A549 (cell line): ENCODE data around the gene IGSF10. TPM values are rescaled to one million over a fixed set of nuclear protein-coding genes. Genes with fewer than 3 reads are reported as not detected.
"Not testable (repeated sequence)": the region's sequence is repeated elsewhere in the genome, so short reads cannot be mapped to it uniquely, and the experiment has no call there.

Experiments
- ATAC-seq, 2 experiments: fragments of 200-7000 bp in 1 of 2; fragments of >200 bp in 1 of 2; cut with Nextera tagmentation in 1 of 2; cut with Tn5 transposase in 1 of 2; 3 replicates each; pipeline versions ENCODE4 v1.8.0 to v1.9.1; 2018 to 2020; ENCODE audit warnings: mild to moderate bottlenecking in 1 of 2, moderate library complexity in 1 of 2
- CTCF ChIA-PET: fragments of 300-600 bp; sonication (Branson Sonifier 250); formaldehyde crosslinking; extraction: SDS; loops from one replicate; lab custom pipeline; 2021; ENCODE audit warnings: antibody characterized with exemption, inconsistent platforms; lab: Yijun Ruan, JAX
- POLR2A ChIA-PET: fragments of 350-600 bp; formaldehyde crosslinking; extraction: SDS; loops from one replicate; lab custom pipeline; 2021; ENCODE audit warnings: antibody characterized with exemption, inconsistent platforms; lab: Yijun Ruan, JAX
- DNase-seq, 2 experiments: peaks; one replicate each; pipeline versions ENCODE4 v3.0.0 to v3.0.0-alpha.2; 2011 to 2016; ENCODE audit warnings: low read depth in 1 of 2, low spot score in 1 of 2
- FAIRE-seq: peaks from 2 replicates; lab custom pipeline; 2011; peaks lifted over from hg19 to GRCh38; lab: Jason Lieb, UNC
- H3K27ac ChIP-seq, 2 experiments: fragments of >200 bp; sonication (Bioruptor Twin); formaldehyde crosslinking; 3 replicates each; pipeline ENCODE4 v1.5.1; 2016 to 2017
- H3K4me1 ChIP-seq: fragments of >200 bp; sonication (Bioruptor Twin); formaldehyde crosslinking; 3 replicates; pipeline ENCODE4 v1.6.1; 2016
- H3K4me2 ChIP-seq: fragments of >200 bp; sonication (Bioruptor Twin); formaldehyde crosslinking; 3 replicates; pipeline ENCODE4 v1.6.1; 2016
- H3K4me3 ChIP-seq: fragments of >200 bp; sonication (Bioruptor Twin); formaldehyde crosslinking; 3 replicates; pipeline ENCODE4 v1.5.1; 2016
- H3K9me3 ChIP-seq: fragments of >200 bp; sonication (Bioruptor Twin); formaldehyde crosslinking; 3 replicates; pipeline ENCODE4 v1.6.1; 2016
- CBX2 ChIP-seq: fragments of 200-600 bp; sonication (generic); IDR thresholded peaks from 2 replicates; pipeline ENCODE4 v1.6.1; 2016; ENCODE audit warnings: low read depth, mild to moderate bottlenecking, borderline replicate concordance
- CBX8 ChIP-seq: fragments of 200-600 bp; sonication (generic); IDR thresholded peaks from 2 replicates; pipeline ENCODE4 v1.6.1; 2016
- E2F6 ChIP-seq: IDR thresholded peaks from 2 replicates; pipeline ENCODE4 v1.6.1; 2012; ENCODE audit warnings: low read depth, borderline replicate concordance
- ESRRA ChIP-seq: fragments of 150-350 bp; IDR thresholded peaks from 2 replicates; pipeline ENCODE4 v1.6.1; 2014; ENCODE audit warnings: mild to moderate bottlenecking, low read length, borderline replicate concordance
- HES2 ChIP-seq: fragments of >200 bp; sonication (Bioruptor Twin); formaldehyde crosslinking; IDR thresholded peaks from 2 replicates; pipeline ENCODE4 v1.6.1; 2016
- HEYL ChIP-seq: fragments of 250-450 bp; sonication (Bioruptor Pico); IDR thresholded peaks from 2 replicates; pipeline ENCODE4 v1.8.0; 2021; ENCODE audit warnings: mild to moderate bottlenecking, moderate library complexity
- HOXB13 ChIP-seq: fragments of 250-450 bp; sonication (Bioruptor Pico); IDR thresholded peaks from 2 replicates; pipeline ENCODE4 v1.5.0; 2020; ENCODE audit warnings: low read depth, mild to moderate bottlenecking, moderate library complexity
- HOXB5 ChIP-seq: fragments of 250-450 bp; sonication (Bioruptor Pico); IDR thresholded peaks from 2 replicates; pipeline ENCODE4 v1.5.0; 2020; ENCODE audit warnings: mild to moderate bottlenecking, moderate library complexity
- JUN ChIP-seq, 2 experiments: fragments of >200 bp; sonication (Bioruptor Twin); formaldehyde crosslinking; IDR thresholded peaks; 2 replicates in 1 of 2; 3 replicates in 1 of 2; pipeline ENCODE4 v1.6.1; 2016 to 2017
- JUNB ChIP-seq: fragments of >200 bp; sonication (Bioruptor Twin); formaldehyde crosslinking; IDR thresholded peaks from 2 replicates; pipeline ENCODE4 v1.6.1; 2016
- KDM1A ChIP-seq: fragments of 200-600 bp; sonication (generic); IDR thresholded peaks from 2 replicates; pipeline ENCODE4 v1.6.1; 2016; ENCODE audit warnings: low read depth, mild to moderate bottlenecking
- MYC ChIP-seq: IDR thresholded peaks from 2 replicates; pipeline ENCODE4 v1.6.1; 2012; ENCODE audit warnings: mild to moderate bottlenecking, inconsistent platforms, low read length, improper control_type of control experiment, borderline replicate concordance
- NFE2L2 ChIP-seq: fragments of 150-350 bp; conservative IDR thresholded peaks from 2 replicates; pipeline ENCODE4 v1.6.1; 2014; ENCODE audit warnings: low read length
- NPAS2 ChIP-seq: fragments of 250-450 bp; sonication (Bioruptor Pico); IDR thresholded peaks from 2 replicates; pipeline ENCODE4 v1.8.0; 2022; ENCODE audit warnings: mild to moderate bottlenecking, moderate library complexity, borderline replicate concordance
- NR3C1 ChIP-seq: fragments of >200 bp; sonication (Bioruptor Twin); formaldehyde crosslinking; IDR thresholded peaks from 3 replicates; pipeline ENCODE4 v1.6.1; 2017
- PBX3 ChIP-seq: IDR thresholded peaks from 2 replicates; pipeline ENCODE4 v1.6.1; 2012
- POLR2A ChIP-seq: IDR thresholded peaks from 2 replicates; pipeline ENCODE4 v1.6.1; 2012; ENCODE audit warnings: mild to moderate bottlenecking, low read length
- RARB ChIP-seq: fragments of 250-450 bp; sonication (Bioruptor Pico); IDR thresholded peaks from 2 replicates; pipeline ENCODE4 v1.8.0; 2021; ENCODE audit warnings: mild to moderate bottlenecking, moderate library complexity
- RFX5 ChIP-seq: fragments of 450-650 bp; IDR thresholded peaks from 2 replicates; pipeline ENCODE4 v1.7.1; 2014; ENCODE audit warnings: antibody characterized with exemption, mild to moderate bottlenecking, moderate library complexity
- TFCP2L1 ChIP-seq: fragments of 250-450 bp; sonication (Bioruptor Pico); IDR thresholded peaks from 2 replicates; pipeline ENCODE4 v1.5.0; 2021; ENCODE audit warnings: mild to moderate bottlenecking
- TP53 ChIP-seq: fragments of 250-450 bp; sonication (Bioruptor Pico); IDR thresholded peaks from 2 replicates; pipeline ENCODE4 v1.5.0; 2021; ENCODE audit warnings: mild to moderate bottlenecking, moderate library complexity
- WGBS: methylation state at CpG from one replicate; pipeline ENCODE4 v1.1.6; 2017; ENCODE audit errors: missing lambda C conversion rate; 5-methylcytosine and 5-hydroxymethylcytosine counted together
- polyA plus RNA-seq, 4 experiments: library from polyadenylated mRNA; depleted of rRNA in 3 of 4; stranded (reverse); fragments of >200 nt; fragmentation: RNase III in 1 of 4; extraction: RNeasy Plus Mini Kit Qiagen cat#74134 plus additional on column Dnase treatment in 1 of 4; gene quantifications; 2 replicates in 3 of 4; 3 replicates in 1 of 4; pipeline ENCODE4 v1.2.3, GENCODE V29; 2011 to 2017
- TF ChIP-seq, protein P1 (sequence below): fragments of 200-600 bp; sonication (generic); IDR thresholded peaks from 2 replicates; pipeline ENCODE4 v1.6.1; 2016; ENCODE audit warnings: antibody characterized with exemption, mild to moderate bottlenecking, moderate library complexity

Gene IGSF10
- polyA plus RNA-seq, 2 of the 4 experiments (the other 2 are of a cell fraction), result 0.61 to 2.9 TPM

DNA sequence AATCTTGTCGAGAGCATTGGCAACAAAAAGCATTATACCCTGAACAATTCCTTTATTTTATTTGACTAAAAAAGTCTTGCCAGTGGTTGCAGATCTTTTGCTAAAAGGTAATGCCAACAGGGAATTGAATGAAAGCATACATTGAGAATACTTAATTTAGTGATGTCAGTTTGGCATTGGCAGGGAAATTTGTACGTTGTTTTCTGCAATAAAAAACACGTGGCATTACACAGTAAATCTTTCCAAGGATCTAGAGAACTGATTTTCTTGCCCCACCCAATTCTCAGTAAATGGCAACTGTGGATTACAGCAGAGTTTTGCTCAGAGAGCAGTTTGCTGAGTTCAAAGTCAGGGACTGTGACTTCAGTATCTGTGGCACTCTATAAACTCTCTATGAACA, 38.3 kb upstream of the IGSF10 start (continued):
- TF ChIP-seq, protein P1, sequence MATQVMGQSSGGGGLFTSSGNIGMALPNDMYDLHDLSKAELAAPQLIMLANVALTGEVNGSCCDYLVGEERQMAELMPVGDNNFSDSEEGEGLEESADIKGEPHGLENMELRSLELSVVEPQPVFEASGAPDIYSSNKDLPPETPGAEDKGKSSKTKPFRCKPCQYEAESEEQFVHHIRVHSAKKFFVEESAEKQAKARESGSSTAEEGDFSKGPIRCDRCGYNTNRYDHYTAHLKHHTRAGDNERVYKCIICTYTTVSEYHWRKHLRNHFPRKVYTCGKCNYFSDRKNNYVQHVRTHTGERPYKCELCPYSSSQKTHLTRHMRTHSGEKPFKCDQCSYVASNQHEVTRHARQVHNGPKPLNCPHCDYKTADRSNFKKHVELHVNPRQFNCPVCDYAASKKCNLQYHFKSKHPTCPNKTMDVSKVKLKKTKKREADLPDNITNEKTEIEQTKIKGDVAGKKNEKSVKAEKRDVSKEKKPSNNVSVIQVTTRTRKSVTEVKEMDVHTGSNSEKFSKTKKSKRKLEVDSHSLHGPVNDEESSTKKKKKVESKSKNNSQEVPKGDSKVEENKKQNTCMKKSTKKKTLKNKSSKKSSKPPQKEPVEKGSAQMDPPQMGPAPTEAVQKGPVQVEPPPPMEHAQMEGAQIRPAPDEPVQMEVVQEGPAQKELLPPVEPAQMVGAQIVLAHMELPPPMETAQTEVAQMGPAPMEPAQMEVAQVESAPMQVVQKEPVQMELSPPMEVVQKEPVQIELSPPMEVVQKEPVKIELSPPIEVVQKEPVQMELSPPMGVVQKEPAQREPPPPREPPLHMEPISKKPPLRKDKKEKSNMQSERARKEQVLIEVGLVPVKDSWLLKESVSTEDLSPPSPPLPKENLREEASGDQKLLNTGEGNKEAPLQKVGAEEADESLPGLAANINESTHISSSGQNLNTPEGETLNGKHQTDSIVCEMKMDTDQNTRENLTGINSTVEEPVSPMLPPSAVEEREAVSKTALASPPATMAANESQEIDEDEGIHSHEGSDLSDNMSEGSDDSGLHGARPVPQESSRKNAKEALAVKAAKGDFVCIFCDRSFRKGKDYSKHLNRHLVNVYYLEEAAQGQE, result no peak
- TF ChIP-seq ESRRA, result no peak
- TF ChIP-seq HEYL (CRISPR knock-in tag), result no peak
- TF ChIP-seq, all 56 proteins: peak for 0

DNA sequence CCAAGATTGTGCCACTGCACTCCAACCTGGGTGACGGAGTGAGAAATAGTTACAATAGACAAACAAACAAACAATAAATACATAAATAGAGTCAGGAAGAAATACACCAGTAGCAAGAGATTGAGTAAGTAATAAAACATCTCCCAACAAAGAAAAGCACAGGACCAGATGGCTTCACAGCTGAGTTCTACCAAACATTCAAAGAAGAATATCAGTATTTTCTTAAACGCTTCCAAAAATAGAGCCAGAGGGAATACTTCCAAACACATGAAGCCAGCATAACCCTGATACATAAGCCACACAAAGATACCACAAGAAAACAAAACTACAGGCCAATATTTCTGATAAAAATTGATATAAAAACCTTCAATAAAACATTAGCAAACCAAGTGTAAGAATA, 30.7 kb upstream of the IGSF10 start:
- 68% methylated on average over 2 of the region's 2 CpGs for WGBS
- TF ChIP-seq POLR2A (no peak), PBX3 (no peak), HOXB5 (CRISPR knock-in tag) (no peak), KDM1A (no peak), RARB (CRISPR knock-in tag) (no peak), E2F6 (no peak), CBX2 (no peak), HOXB13 (no peak), NFE2L2 (no peak), HES2 (no peak), RFX5 (no peak), NR3C1 (no peak), JUNB (no peak), MYC (no peak)
- ATAC-seq (no peak), DNase-seq (no peak), FAIRE-seq (no peak)
- no peak overlapping the region for H3K4me2 ChIP-seq
- no peak overlapping the region for H3K4me3 ChIP-seq
- ChIA-PET CTCF (no interaction called here), POLR2A (no interaction called here)
- no peaks in the 10 kb centered on the region for H3K9me3 ChIP-seq
- no peaks in the 10 kb centered on the region for H3K4me1 ChIP-seq
- no peak overlapping the region for H3K27ac ChIP-seq

- ATAC-seq, POLR2A ChIA-PET, H3K4me3 ChIP-seq, H3K4me2 ChIP-seq, H3K4me1 ChIP-seq, FAIRE-seq, H3K27ac ChIP-seq, H3K9me3 ChIP-seq, DNase-seq: not testable (repeated sequence)
- CTCF ChIA-PET, result interaction anchor here (0.8 kb wide), 1 partner anchor 19 kb away, joined by 3 read pairs; no protein-coding TSS in a partner anchor
Measured at GRCh38 chr3:151487833-151488232, 27.0 kb upstream of the IGSF10 start.

- no peaks in the 10 kb centered on the region for H3K4me1 ChIP-seq
- POLR2A ChIA-PET, result no interaction called here
- no peak overlapping the region for H3K4me3 ChIP-seq
- ATAC-seq (no peak), FAIRE-seq (no peak), DNase-seq (no peak)
- H3K9me3 ChIP-seq, result peaks cover 6% of the 10 kb centered on the region; the same call in 1 of the 3 replicates
- H3K4me2 ChIP-seq, result no peak overlapping the region
- no peak overlapping the region for H3K27ac ChIP-seq
- CTCF ChIA-PET, result interaction anchor here (0.6 to 4.1 kb wide), 5 partner anchors 9 to 191 kb away, joined by 3 to 23 read pairs (median 3); no protein-coding TSS in a partner anchor
- TF ChIP-seq CBX8 (no peak), JUN (IDR thresholded peaks at IDR 0.05) (no peak), TP53 (CRISPR knock-in tag) (no peak), PBX3 (no peak), TFCP2L1 (CRISPR knock-in tag) (no peak), NPAS2 (CRISPR knock-in tag) (no peak), HOXB5 (CRISPR knock-in tag) (no peak), RFX5 (no peak)
- whole genome bisulfite sequencing, result 91% methylated on average over 4 of the region's 6 CpGs
Measured at GRCh38 chr3:151483961-151484520, 23.2 kb upstream of the IGSF10 start.
